HAP-1 (cell line): ENCODE measurements around the gene CHIA.

Experiments
- DNase-seq, 2 experiments: peaks; one replicate each; pipeline ENCODE4 v3.0.0-alpha.2; 2016 to 2020; ENCODE audit warnings: low spot score in 2 of 2
- H3K27me3 ChIP-seq: fragments of 250-450 bp; sonication (Bioruptor Pico); 2 replicates; pipeline ENCODE4 v1.5.1; 2020; ENCODE audit warnings: low read depth, mild to moderate bottlenecking, moderate library complexity
- H3K36me3 ChIP-seq: fragments of 250-450 bp; sonication (Bioruptor Pico); replicated peaks from 2 replicates; pipeline ENCODE4 v1.5.1; 2020; ENCODE audit warnings: mild to moderate bottlenecking
- H3K4me1 ChIP-seq: fragments of 250-450 bp; sonication (Bioruptor Pico); 2 replicates; pipeline ENCODE4 v1.5.1; 2020; ENCODE audit warnings: mild to moderate bottlenecking
- H3K4me3 ChIP-seq: fragments of 250-450 bp; sonication (Bioruptor Pico); 2 replicates; pipeline ENCODE4 v1.5.1; 2020; ENCODE audit warnings: mild to moderate bottlenecking, moderate library complexity
- H3K9me3 ChIP-seq: fragments of 250-450 bp; sonication (Bioruptor Pico); 2 replicates; pipeline ENCODE4 v1.5.1; 2020; ENCODE audit warnings: mild to moderate bottlenecking, moderate library complexity
- in situ Hi-C: fragments of 300-500 bp; cut with MboI; formaldehyde crosslinking; loops from 3 replicates; pipeline ENCODE4 v1.14.3; 2020; ENCODE audit warnings: low sequenced_read_pairs, inconsistent platforms, mixed read lengths

Gene CHIA

GRCh38 chr1:111290630-111291029, at the start of gene CHIA:
CHIA (plus strand) TSS chr1:111290851; CDS start chr1:111310468, 19,617 bp downstream.
- Histone ChIP-seq H3K4me1 (peaks cover 8% of the 10 kb centered on the region; the same call in 1 of the 2 replicates), H3K27me3 (no peaks in the 10 kb centered on the region), H3K4me3 (no peak within 1 kb of the TSS), H3K36me3 (no peaks in the 10 kb centered on the region), H3K9me3 (no peaks in the 10 kb centered on the region; the same call in 1 of the 2 replicates)
- DNase-seq: no peak
- in situ Hi-C loops: no loop called here

- in situ Hi-C loops: no loop called here
- H3K9me3 ChIP-seq: no peaks in the 10 kb centered on the region
- H3K27me3 ChIP-seq: no peaks in the 10 kb centered on the region
- no peak for DNase-seq
- no peaks in the 10 kb centered on the region for H3K36me3 ChIP-seq
- peaks cover 23% of the 10 kb centered on the region for H3K4me1 ChIP-seq
- H3K4me3 ChIP-seq: no peak overlapping the region
Measured at GRCh38 chr1:111241797-111242196, 48.9 kb upstream of the CHIA start.

GRCh38 chr1:111242805-111243523, 47.7 kb upstream of the CHIA start:
- no peak for DNase-seq
- Histone ChIP-seq H3K36me3 (no peaks in the 10 kb centered on the region), H3K4me3 (no peak overlapping the region), H3K9me3 (no peaks in the 10 kb centered on the region), H3K27me3 (no peaks in the 10 kb centered on the region), H3K4me1 (peaks cover 17% of the 10 kb centered on the region)
- in situ Hi-C loops: no loop called here

GRCh38 chr1:111247125-111247838, 43.4 kb upstream of the CHIA start:
- Histone ChIP-seq H3K4me1 (peaks cover 28% of the 10 kb centered on the region), H3K27me3 (no peaks in the 10 kb centered on the region), H3K9me3 (no peaks in the 10 kb centered on the region), H3K36me3 (no peaks in the 10 kb centered on the region), H3K4me3 (no peak overlapping the region)
- DNase-seq: no peak
- in situ Hi-C loops: no loop called here

- DNase-seq: peak; percentile 51 to 57
- Histone ChIP-seq H3K4me3 (no peak overlapping the region), H3K36me3 (no peaks in the 10 kb centered on the region), H3K27me3 (no peaks in the 10 kb centered on the region), H3K4me1 (peaks cover 14% of the 10 kb centered on the region), H3K9me3 (no peaks in the 10 kb centered on the region)
- in situ Hi-C loops: no loop called here
Measured at GRCh38 chr1:111249960-111250359, 40.7 kb upstream of the CHIA start.

- Histone ChIP-seq H3K36me3 (no peaks in the 10 kb centered on the region), H3K9me3 (no peaks in the 10 kb centered on the region), H3K4me1 (peaks cover 14% of the 10 kb centered on the region), H3K4me3 (no peak overlapping the region), H3K27me3 (no peaks in the 10 kb centered on the region)
- no peak for DNase-seq
- in situ Hi-C loops: no loop called here
Measured at GRCh38 chr1:111251570-111251969, 39.1 kb upstream of the CHIA start.

GRCh38 chr1:111252786-111253185, 37.9 kb upstream of the CHIA start:
- Histone ChIP-seq H3K36me3 (no peaks in the 10 kb centered on the region), H3K4me1 (peaks cover 14% of the 10 kb centered on the region), H3K9me3 (no peaks in the 10 kb centered on the region), H3K27me3 (no peaks in the 10 kb centered on the region), H3K4me3 (no peak overlapping the region)
- in situ Hi-C loops: no loop called here
- DNase-seq: no peak

GRCh38 chr1:111253876-111254275, 36.8 kb upstream of the CHIA start:
- DNase-seq: no peak
- H3K27me3 ChIP-seq: no peaks in the 10 kb centered on the region
- no peaks in the 10 kb centered on the region for H3K36me3 ChIP-seq

GRCh38 chr1:111256988-111257658, 33.5 kb upstream of the CHIA start:
- in situ Hi-C loops: no loop called here
- H3K4me3 ChIP-seq: no peak overlapping the region
- no peaks in the 10 kb centered on the region; the same call in 1 of the 2 replicates for H3K36me3 ChIP-seq
- H3K4me1 ChIP-seq: peaks cover 32% of the 10 kb centered on the region
- no peaks in the 10 kb centered on the region for H3K27me3 ChIP-seq
- H3K9me3 ChIP-seq: no peaks in the 10 kb centered on the region
- no peak for DNase-seq

More at GRCh38 chr1:111253876-111254275, 36.8 kb upstream of the CHIA start:
- no peak overlapping the region for H3K4me3 ChIP-seq
- peaks cover 22% of the 10 kb centered on the region for H3K4me1 ChIP-seq
- H3K9me3 ChIP-seq: no peaks in the 10 kb centered on the region
- in situ Hi-C loops: no loop called here

GRCh38 chr1:111267801-111268508, 22.7 kb upstream of the CHIA start:
- Histone ChIP-seq H3K9me3 (no peaks in the 10 kb centered on the region; the same call in 1 of the 2 replicates), H3K4me3 (no peak overlapping the region), H3K27me3 (no peaks in the 10 kb centered on the region), H3K4me1 (peaks cover 19% of the 10 kb centered on the region), H3K36me3 (no peaks in the 10 kb centered on the region)
- no peak for DNase-seq
- in situ Hi-C loops: no loop called here

GRCh38 chr1:111269825-111270406, 20.7 kb upstream of the CHIA start:
- Histone ChIP-seq H3K4me1 (peaks cover 19% of the 10 kb centered on the region), H3K4me3 (no peak overlapping the region), H3K36me3 (no peaks in the 10 kb centered on the region), H3K27me3 (no peaks in the 10 kb centered on the region), H3K9me3 (no peaks in the 10 kb centered on the region)
- no peak for DNase-seq
- in situ Hi-C loops: loop anchor here (10.0 kb wide), 1 partner anchor 55 kb away; no protein-coding TSS in a partner anchor

GRCh38 chr1:111270771-111271463, 19.7 kb upstream of the CHIA start:
- 0 out of 2 replicates have a peak, but pooled peaks cover 2% of the 10 kb centered on the region for H3K9me3 ChIP-seq
- H3K4me1 ChIP-seq: peaks cover 19% of the 10 kb centered on the region
- H3K27me3 ChIP-seq: no peaks in the 10 kb centered on the region
- no peaks in the 10 kb centered on the region for H3K36me3 ChIP-seq
- in situ Hi-C loops: loop anchor here (10.0 kb wide), 1 partner anchor 54 kb away; no protein-coding TSS in a partner anchor
- no peak for DNase-seq
- no peak overlapping the region for H3K4me3 ChIP-seq
